Fibroblast of pulmonary artery (primary cell): Measurements from ENCODE around the gene AMN.

ENCODE experiments used
- DNase-seq: peaks from one replicate; pipeline ENCODE4 v3.0.0-alpha.2; 2010; ENCODE audit warnings: low read depth
- H3K4me3 ChIP-seq: replicated peaks from 2 replicates; pipeline ENCODE4 v1.5.1; 2011; ENCODE audit warnings: low read depth, mild to moderate bottlenecking, control low read depth, low read length, moderate library complexity
- TF ChIP-seq, protein P1 (sequence below): IDR thresholded peaks from 2 replicates; pipeline ENCODE4 v1.5.1; 2011; ENCODE audit warnings: mild to moderate bottlenecking, control low read depth, low read length, inconsistent platforms; ENCODE audit errors: missing control alignments

The AMN gene

DNA sequence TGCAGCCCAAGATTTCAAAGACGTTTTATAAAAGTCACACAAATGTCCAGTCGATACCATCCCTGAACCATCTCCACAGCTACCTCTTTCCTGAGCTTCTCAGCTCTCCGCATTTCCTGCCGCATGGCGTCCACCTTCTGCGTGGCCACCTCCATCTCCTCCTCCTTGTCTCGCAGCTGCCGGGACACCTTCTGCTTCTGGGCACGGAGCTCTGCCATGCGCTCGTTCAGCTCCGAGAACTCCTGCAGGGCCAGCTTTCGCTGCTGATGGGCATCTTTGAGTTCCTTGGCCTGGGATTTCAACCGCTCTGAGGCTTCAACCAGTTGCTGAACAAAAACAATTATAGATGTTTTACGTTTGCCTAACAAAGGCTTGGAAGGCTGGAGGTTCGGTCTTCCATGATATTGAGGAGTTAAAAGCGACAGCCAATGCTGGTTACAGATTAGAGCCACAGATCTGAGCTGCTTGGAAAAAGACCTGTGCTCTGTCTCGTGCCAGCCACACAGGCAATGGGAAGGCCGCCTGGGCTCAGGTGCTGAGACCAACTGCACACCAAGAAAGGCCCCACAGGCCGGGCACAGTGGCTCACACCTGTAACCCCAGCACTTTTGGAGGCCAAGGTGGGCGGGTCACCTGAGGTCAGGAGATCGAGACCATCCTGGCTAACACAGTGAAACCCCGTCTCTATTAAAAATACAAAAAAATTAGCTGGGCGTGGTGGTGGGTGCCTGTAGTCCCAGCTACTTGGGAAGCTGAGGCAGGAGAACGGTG is 49.6 kb downstream of the AMN start:
- TF ChIP-seq, protein P1, sequence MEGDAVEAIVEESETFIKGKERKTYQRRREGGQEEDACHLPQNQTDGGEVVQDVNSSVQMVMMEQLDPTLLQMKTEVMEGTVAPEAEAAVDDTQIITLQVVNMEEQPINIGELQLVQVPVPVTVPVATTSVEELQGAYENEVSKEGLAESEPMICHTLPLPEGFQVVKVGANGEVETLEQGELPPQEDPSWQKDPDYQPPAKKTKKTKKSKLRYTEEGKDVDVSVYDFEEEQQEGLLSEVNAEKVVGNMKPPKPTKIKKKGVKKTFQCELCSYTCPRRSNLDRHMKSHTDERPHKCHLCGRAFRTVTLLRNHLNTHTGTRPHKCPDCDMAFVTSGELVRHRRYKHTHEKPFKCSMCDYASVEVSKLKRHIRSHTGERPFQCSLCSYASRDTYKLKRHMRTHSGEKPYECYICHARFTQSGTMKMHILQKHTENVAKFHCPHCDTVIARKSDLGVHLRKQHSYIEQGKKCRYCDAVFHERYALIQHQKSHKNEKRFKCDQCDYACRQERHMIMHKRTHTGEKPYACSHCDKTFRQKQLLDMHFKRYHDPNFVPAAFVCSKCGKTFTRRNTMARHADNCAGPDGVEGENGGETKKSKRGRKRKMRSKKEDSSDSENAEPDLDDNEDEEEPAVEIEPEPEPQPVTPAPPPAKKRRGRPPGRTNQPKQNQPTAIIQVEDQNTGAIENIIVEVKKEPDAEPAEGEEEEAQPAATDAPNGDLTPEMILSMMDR = no peak
- H3K4me3 ChIP-seq = no peak overlapping the region
- no peak for DNase-seq

DNA sequence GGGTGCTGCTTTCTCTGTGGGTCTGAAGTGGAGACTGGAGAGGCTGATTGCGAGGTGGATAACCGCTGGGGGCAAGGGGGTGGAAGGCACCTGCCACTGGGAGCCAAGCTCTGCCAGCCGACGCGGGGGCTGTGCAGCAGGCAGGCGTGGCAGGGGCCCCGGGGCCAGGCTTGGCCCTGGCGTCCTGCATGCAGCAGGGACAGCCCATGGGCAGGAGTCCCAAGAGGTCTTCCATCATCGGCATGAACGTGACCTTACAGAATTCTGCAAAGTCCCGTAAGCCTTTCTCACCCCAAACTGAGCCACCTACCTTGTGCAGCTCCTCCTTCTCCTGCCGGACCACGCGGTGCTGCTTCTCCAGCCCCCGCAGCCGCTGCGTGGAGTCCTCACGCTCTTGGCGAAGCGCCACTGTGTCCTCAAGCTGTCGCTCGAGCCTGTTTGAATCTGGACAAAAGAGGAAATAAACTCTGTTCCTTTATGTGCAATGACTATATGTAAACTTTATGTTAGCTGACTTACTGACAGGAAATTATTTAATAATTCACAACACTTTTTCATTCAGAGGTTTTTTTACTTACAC is 51.3 kb downstream of the AMN start:
- no peak for DNase-seq
- TF ChIP-seq, protein P1 = no peak
- no peak overlapping the region for H3K4me3 ChIP-seq

DNA sequence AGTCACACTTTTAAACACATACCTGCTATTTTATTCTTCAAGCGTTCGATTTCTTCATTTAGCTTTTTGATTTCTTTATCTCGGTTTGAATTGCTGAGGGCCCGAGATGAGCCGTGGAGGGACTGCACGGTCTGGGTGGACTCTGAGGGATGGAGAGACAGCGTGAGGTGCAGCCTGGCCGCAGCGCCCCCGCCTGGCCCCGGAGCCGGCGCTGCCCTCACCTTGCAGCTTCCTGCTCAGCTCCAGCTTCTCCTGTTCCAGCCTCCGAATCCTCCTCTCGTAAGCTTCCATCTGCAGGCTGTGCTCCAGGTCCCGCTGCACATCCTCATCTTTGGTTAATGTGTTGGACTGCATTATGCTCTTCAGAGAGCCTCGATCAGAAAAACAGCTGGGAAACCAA is 53.2 kb downstream of the AMN start:
- TF ChIP-seq, protein P1 = no peak
- H3K4me3 ChIP-seq = no peak overlapping the region
- no peak for DNase-seq

DNA sequence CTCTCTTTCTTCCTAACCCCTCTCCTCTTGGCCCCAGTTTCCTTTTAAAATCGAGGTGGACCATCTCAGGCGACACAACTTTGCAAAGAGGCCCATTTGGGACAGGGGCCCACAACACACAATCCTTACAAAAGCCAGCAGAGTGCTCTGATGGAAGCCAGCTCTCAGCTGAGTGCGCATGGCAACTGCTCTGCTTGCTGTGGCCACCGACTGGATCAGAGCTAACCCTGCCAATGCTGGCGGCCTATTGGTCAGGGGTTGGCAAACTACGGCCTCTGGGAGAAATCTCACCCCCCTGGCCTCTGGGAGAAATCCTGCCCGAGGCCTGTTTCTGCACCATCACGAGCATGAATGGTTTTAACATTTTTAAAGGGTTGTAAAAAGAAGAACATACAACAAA is 55.0 kb downstream of the AMN start:
- TF ChIP-seq, protein P1 = no peak
- no peak for DNase-seq
- H3K4me3 ChIP-seq = no peak overlapping the region

DNA sequence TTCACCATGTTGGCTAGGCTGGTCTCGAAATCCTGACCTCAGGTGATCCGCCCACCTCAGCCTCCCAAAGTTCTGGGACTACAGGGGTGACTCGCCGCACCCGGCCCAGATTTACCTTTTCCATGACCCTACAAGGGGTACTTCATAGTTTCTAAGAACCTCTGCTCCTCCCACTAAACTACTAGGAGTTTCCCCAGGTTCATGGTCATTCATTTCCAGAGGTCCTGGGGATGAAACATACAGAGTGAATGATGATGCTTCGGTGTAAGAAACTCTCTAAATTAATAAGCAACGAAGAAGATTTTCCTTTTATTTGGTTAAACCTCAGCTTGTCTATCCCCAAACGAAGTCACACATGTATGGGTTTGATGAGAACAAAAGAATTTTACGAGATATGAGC is 56.9 kb downstream of the AMN start:
- TF ChIP-seq, protein P1 = no peak
- no peak overlapping the region for H3K4me3 ChIP-seq
- no peak for DNase-seq

DNA sequence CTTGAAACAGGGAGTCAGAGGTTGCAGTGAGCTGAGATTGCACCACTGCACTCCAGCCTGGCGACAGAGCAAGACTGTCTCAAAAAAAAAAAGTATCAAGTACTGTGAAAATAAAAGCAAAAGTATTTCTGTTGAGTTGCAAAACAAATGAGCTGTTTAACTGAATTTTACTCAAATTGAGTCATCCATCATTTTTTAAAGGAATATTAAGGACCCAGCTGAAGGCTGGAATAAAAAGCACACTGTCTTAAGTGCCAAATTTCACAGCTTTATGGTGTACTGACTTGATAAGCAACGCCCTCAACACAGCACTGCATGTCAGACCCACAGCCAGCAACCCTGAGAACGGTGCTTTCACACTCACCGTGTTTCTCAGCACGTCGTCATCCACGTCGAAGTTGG is 57.9 kb downstream of the AMN start:
- peak; percentile 46 for DNase-seq

More for the DNA sequence above, 57.9 kb downstream of the AMN start:
- TF ChIP-seq, protein P1 = no peak
- no peak overlapping the region for H3K4me3 ChIP-seq
